GM18507 (cell line): ENCODE measurements around the gene LIN7A.
A peak's percentile ranks its signal among the peaks of the same experiment; 100 is the strongest.

Source experiments
- DNase-seq: peaks from one replicate; pipeline ENCODE4 v3.0.0; 2011; ENCODE audit warnings: low read depth; ENCODE audit not compliant: insufficient read length; ENCODE audit errors: extremely low spot score
- FAIRE-seq: peaks from 2 replicates; lab custom pipeline; 2011; peaks lifted over from hg19 to GRCh38; lab: Jason Lieb, UNC

Gene LIN7A

GRCh38 chr12:80776706-80777105 lies 161.0 kb downstream of the LIN7A start:
- FAIRE-seq (peak; percentile 55), DNase-seq (no peak)

DNA sequence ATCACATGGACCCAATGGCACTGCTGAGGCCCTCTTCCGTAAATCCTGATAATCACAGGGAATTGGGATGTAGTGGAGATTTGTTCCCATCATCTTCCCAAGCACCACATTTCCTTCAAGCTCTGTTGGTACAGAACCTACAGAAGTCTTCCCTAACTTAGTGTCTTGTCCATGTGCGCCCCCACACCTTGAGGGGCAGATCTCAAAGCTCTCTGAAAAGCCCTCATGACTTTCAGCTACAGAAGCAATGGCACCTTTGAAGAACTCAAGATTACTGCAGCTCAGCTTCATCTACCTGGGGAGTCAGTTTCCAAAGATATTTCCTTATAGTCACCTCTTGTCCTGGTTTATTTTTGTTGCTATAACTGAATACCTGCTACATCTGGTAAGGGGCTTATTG lies 166.8 kb downstream of the LIN7A start:
- DNase-seq (no peak), FAIRE-seq (no peak)

- no peak for FAIRE-seq
- no peak for DNase-seq
These were observed 168.1 kb downstream of the LIN7A start for GRCh38 chr12:80769553-80770140.

- FAIRE-seq (peak; percentile 78), DNase-seq (no peak)
These were observed 170.8 kb downstream of the LIN7A start for GRCh38 chr12:80766897-80767296.

DNA sequence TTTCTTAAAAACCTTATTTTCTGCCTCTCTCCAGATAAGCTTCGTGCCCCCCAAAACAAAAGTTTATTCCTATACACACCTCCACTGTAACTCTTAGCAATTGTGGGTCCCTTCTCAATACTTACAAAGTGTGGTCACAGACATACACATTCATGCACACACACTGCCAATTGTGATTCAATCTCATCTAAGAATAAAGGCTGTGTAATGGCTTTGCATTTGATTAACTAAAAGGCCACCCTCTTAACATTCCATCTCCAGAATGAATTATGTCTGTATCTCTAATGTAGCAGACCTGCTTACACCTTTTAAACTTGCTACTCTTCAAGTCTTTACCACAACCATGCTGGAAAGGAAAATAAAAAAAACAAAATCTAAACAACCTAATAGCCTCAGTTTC lies 171.5 kb downstream of the LIN7A start:
- no peak for FAIRE-seq
- DNase-seq = no peak

GRCh38 chr12:80763874-80764273 lies 173.9 kb downstream of the LIN7A start:
- DNase-seq (no peak), FAIRE-seq (peak; percentile 80)

GRCh38 chr12:80761838-80762237 lies 175.9 kb downstream of the LIN7A start:
- no peak for DNase-seq
- FAIRE-seq = no peak

DNA sequence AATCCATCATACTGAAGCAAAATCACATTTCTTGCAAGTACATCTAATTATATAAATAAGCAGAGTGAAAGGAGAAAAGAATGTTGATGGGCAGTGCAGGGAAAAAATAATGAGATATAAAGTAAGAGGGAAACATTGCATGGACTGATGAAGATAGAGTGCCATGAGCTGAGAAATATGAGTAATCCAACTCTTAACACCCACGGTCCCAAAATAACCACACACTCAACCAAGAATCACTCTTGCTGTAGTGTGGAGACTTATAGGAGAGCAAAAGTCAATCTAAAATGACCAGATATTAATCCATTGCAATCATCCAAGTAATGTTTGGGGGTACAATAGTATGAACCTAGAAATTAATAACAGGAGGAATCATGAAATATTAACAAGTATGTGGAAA lies 180.9 kb downstream of the LIN7A start:
- no peak for DNase-seq
- FAIRE-seq = no peak

- FAIRE-seq = no peak
- DNase-seq = no peak
These were observed 183.5 kb downstream of the LIN7A start for GRCh38 chr12:80754274-80754673.

- no peak for FAIRE-seq
- DNase-seq = no peak
These were observed 185.3 kb downstream of the LIN7A start for GRCh38 chr12:80752464-80752863.

GRCh38 chr12:80749456-80749855 lies 188.3 kb downstream of the LIN7A start:
- DNase-seq (no peak), FAIRE-seq (no peak)

DNA sequence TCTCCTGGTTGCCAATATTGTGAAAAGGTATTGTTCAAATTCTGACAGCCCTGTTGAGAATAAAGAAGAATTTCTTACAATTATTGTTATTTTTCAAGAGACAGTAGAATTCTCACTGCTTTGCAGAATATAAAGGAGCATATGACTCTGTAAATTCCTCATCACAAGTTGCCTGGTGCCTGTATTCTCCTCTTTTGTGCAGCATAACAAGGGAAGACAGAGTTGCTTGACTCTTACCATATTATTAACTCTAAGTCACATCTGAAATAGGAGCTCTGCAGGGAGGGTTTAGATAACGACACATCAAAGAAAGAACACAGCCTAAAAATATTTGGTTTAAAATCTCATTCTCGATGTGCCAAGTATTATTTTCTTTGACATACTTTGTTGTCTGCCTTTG lies 189.9 kb downstream of the LIN7A start:
- no peak for DNase-seq
- FAIRE-seq = no peak

GRCh38 chr12:80745851-80746505 lies 191.8 kb downstream of the LIN7A start:
- FAIRE-seq (no peak), DNase-seq (no peak)
